HepG2 (cell line): ENCODE measurements around the gene C1orf159. TPM values are rescaled to one million over a fixed set of nuclear protein-coding genes. Genes with fewer than 3 reads are reported as not detected.

Experiments
- ATAC-seq: fragments of 200-7000 bp; cut with Tn5 transposase; 3 replicates; pipeline ENCODE4 v1.9.1; 2020; ENCODE audit warnings: mild to moderate bottlenecking, moderate library complexity
- BruUV-seq: library from RNA; stranded (reverse); fragments of 400-500 nt; replicated peaks from 2 replicates; lab custom pipeline; 2021; lab: Mats Ljungman, UMichigan
- CTCF ChIA-PET: fragments of 300-600 bp; formaldehyde crosslinking; extraction: SDS; loops from one replicate; lab custom pipeline; 2021; ENCODE audit warnings: low total read pairs, inconsistent platforms, low intra/inter-chr PET ratio; lab: Yijun Ruan, JAX
- POLR2A ChIA-PET: fragments of 350-600 bp; sonication (Branson Sonifier 250); formaldehyde crosslinking; loops from one replicate; lab custom pipeline; 2020; ENCODE audit warnings: antibody characterized with exemption, inconsistent platforms; lab: Yijun Ruan, JAX
- DNase-seq: peaks from one replicate; pipeline ENCODE4 v3.0.0-alpha.2; 2015; ENCODE audit warnings: low spot score
- FAIRE-seq: peaks from 3 replicates; lab custom pipeline; 2011; peaks lifted over from hg19 to GRCh38; lab: Jason Lieb, UNC
- H2AFZ ChIP-seq: one replicate; pipeline ENCODE4 v1.6.1; 2011; ENCODE audit warnings: low read length, inconsistent platforms
- H3K27ac ChIP-seq: fragments of 300-600 bp; 3 replicates; pipeline ENCODE4 v1.8.0; 2011; ENCODE audit warnings: mixed run types, mild to moderate bottlenecking, mixed read lengths, low read length, inconsistent platforms; ENCODE audit not compliant: insufficient read depth; ENCODE audit errors: extremely low read length
- H3K27me3 ChIP-seq, 2 experiments: fragments of 200-600 bp in 1 of 2; 2 replicates in 1 of 2; 3 replicates in 1 of 2; pipeline versions ENCODE4 v1.6.0 to v1.8.0; 2011; ENCODE audit warnings: low read length in 2 of 2, mild to moderate bottlenecking in 2 of 2, moderate library complexity in 2 of 2, inconsistent platforms in 1 of 2; ENCODE audit not compliant: insufficient read depth in 2 of 2, control insufficient read depth in 1 of 2
- H3K36me3 ChIP-seq, 2 experiments: fragments of 200-600 bp in 1 of 2; replicated peaks in 1 of 2; 2 replicates in 1 of 2; 3 replicates in 1 of 2; pipeline versions ENCODE4 v1.5.1 to v1.8.0; 2011; ENCODE audit warnings: low read length in 2 of 2, inconsistent platforms in 1 of 2; ENCODE audit not compliant: insufficient read depth in 2 of 2, control insufficient read depth in 1 of 2
- H3K4me1 ChIP-seq: 2 replicates; pipeline ENCODE4 v1.5.1; 2012; ENCODE audit warnings: low read length, inconsistent platforms; ENCODE audit not compliant: insufficient read depth
- H3K4me2 ChIP-seq: 2 replicates; pipeline ENCODE4 v1.6.0; 2011; ENCODE audit warnings: low read depth, low read length, inconsistent platforms
- H3K4me3 ChIP-seq, 3 experiments: fragments of 200-600 bp in 1 of 3; sonication (generic), shearing (Covaris generic) in 1 of 3; replicated peaks in 1 of 3; 2 replicates each; pipeline ENCODE4 v1.5.1; 2011 to 2016; ENCODE audit warnings: low read length in 3 of 3, inconsistent platforms in 2 of 3, low read depth in 2 of 3, mild to moderate bottlenecking in 2 of 3, control low read depth in 1 of 3, mixed read lengths in 1 of 3; ENCODE audit not compliant: insufficient read depth in 1 of 3
- H3K79me2 ChIP-seq: one replicate; pipeline ENCODE4 v1.6.1; 2011; ENCODE audit warnings: low read length, inconsistent platforms; ENCODE audit not compliant: insufficient read depth
- H3K9ac ChIP-seq: 2 replicates; pipeline ENCODE4 v1.6.0; 2011; ENCODE audit warnings: mild to moderate bottlenecking, low read depth, low read length, inconsistent platforms; ENCODE audit not compliant: insufficient read depth
- H3K9me3 ChIP-seq: 2 replicates; pipeline ENCODE4 v1.5.1; 2012; ENCODE audit warnings: mild to moderate bottlenecking, low read length
- H4K20me1 ChIP-seq: 2 replicates; pipeline ENCODE4 v1.6.0; 2011; ENCODE audit warnings: inconsistent platforms, mild to moderate bottlenecking, low read length, moderate library complexity; ENCODE audit not compliant: insufficient read depth
- CEBPG ChIP-seq: IDR thresholded peaks from 2 replicates; pipeline ENCODE4 v1.6.1; 2016
- E2F5 ChIP-seq: sonication (generic); formaldehyde crosslinking; conservative IDR thresholded peaks from 2 replicates; pipeline ENCODE4 v1.4.0; 2020; ENCODE audit warnings: missing genetic modification reagents
- MTF2 ChIP-seq: sonication (generic); formaldehyde crosslinking; IDR thresholded peaks from 2 replicates; pipeline ENCODE4 v1.5.0; 2020; ENCODE audit warnings: missing genetic modification reagents, borderline replicate concordance
- PLRG1 ChIP-seq: fragments of 450-650 bp; conservative IDR thresholded peaks from 2 replicates; pipeline ENCODE4 v1.6.1; 2016
- RORA ChIP-seq: sonication (generic); formaldehyde crosslinking; IDR thresholded peaks from 2 replicates; pipeline ENCODE4 v1.5.0; 2020; ENCODE audit warnings: mild to moderate bottlenecking, missing genetic modification reagents, moderate library complexity
- XRCC5 ChIP-seq: fragments of 200-400 bp; formaldehyde crosslinking; optimal IDR thresholded peaks from 2 replicates; pipeline ENCODE3; 2017; ENCODE audit warnings: mild to moderate bottlenecking, low read length
- ZBTB25 ChIP-seq: IDR thresholded peaks from 2 replicates; pipeline ENCODE4 v1.6.1; 2018; ENCODE audit warnings: missing genetic modification reagents
- ZBTB26 ChIP-seq: IDR thresholded peaks from 2 replicates; pipeline ENCODE4 v1.6.1; 2016; ENCODE audit warnings: missing compliant biosample characterization, missing genetic modification reagents, borderline replicate concordance
- ZFP1 ChIP-seq: IDR thresholded peaks from 2 replicates; pipeline ENCODE4 v1.6.1; 2016
- ZNF232 ChIP-seq: sonication (generic); formaldehyde crosslinking; IDR thresholded peaks from 2 replicates; pipeline ENCODE4 v1.4.0; 2020; ENCODE audit warnings: missing genetic modification reagents, borderline replicate concordance
- ZNF331 ChIP-seq: sonication (generic); formaldehyde crosslinking; IDR thresholded peaks from 2 replicates; pipeline ENCODE4 v1.4.0; 2020; ENCODE audit warnings: missing genetic modification reagents
- ZNF350 ChIP-seq: sonication (generic); formaldehyde crosslinking; IDR thresholded peaks from 2 replicates; pipeline ENCODE4 v1.4.0; 2020; ENCODE audit warnings: mild to moderate bottlenecking, low read depth, missing genetic modification reagents, borderline replicate concordance
- ZNF530 ChIP-seq: sonication (generic); formaldehyde crosslinking; IDR thresholded peaks from 2 replicates; pipeline ENCODE4 v1.5.0; 2020; ENCODE audit warnings: low read depth, mild to moderate bottlenecking, missing genetic modification reagents
- ZNF577 ChIP-seq: sonication (generic); formaldehyde crosslinking; IDR thresholded peaks from 2 replicates; pipeline ENCODE4 v1.4.0; 2020; ENCODE audit warnings: mild to moderate bottlenecking, low read depth, missing genetic modification reagents, borderline replicate concordance
- ZNF800 ChIP-seq: sonication (generic); formaldehyde crosslinking; IDR thresholded peaks from 2 replicates; pipeline ENCODE4 v1.4.0; 2020; ENCODE audit warnings: missing genetic modification reagents
- WGBS: methylation state at CpG from one replicate; pipeline ENCODE4 v1.1.6; 2017; ENCODE audit warnings: low lambda C conversion rate; 5-methylcytosine and 5-hydroxymethylcytosine counted together
- in situ Hi-C: cut with HindIII; loops from 2 replicates; pipeline ENCODE4 v1.10.0; 2017; ENCODE audit warnings: low pct_unique_long_range_greater_than_20kb; ENCODE audit not compliant: extremely low pct_ligation_motif_present
- intact Hi-C: fragments of 100-400 bp; cut with micrococcal nuclease; formaldehyde crosslinking; loops from one replicate; pipeline ENCODE4 v1.10.0; 2022; ENCODE audit not compliant: unreplicated experiment
- polyA plus RNA-seq, 8 experiments: library from polyadenylated mRNA; depleted of rRNA in 3 of 8; stranded (reverse) in 7 of 8; unstranded in 1 of 8; fragments of >200 nt; fragmentation: Illumina TruSeq in 4 of 8; extraction: Trizol in 4 of 8; gene quantifications; 2 replicates each; pipeline versions ENCODE4 v1.2.1 to v1.2.3, GENCODE V29; 2011 to 2016; ENCODE audit warnings: low read depth in 4 of 8, missing spikeins in 1 of 8, mixed read lengths in 1 of 8; ENCODE audit not compliant: insufficient read depth in 1 of 8
- total RNA-seq, 5 experiments: library from RNA; depleted of rRNA; stranded (reverse); fragments of >200 nt; fragmentation: Illumina TruSeq; extraction: Trizol; gene quantifications; 2 replicates each; pipeline ENCODE4 v1.2.3, GENCODE V29; 2016; ENCODE audit warnings: low read depth in 1 of 5

Gene C1orf159
- total and polyA plus RNA-seq, 2 of the 13 experiments (the other 11 are each of a cell fraction or from before 2014, with no cell fraction given), result 3.8 to 6.7 TPM

GRCh38 chr1:1069711-1070676, 45.9 kb downstream of the C1orf159 start (continued):
- TF ChIP-seq E2F5 (CRISPR knock-in tag), result no peak
- TF ChIP-seq MTF2 (CRISPR knock-in tag), result peak; percentile 84
- TF ChIP-seq PLRG1, result no peak
- TF ChIP-seq ZNF331, result no peak
- TF ChIP-seq ZNF350 (CRISPR knock-in tag), result no peak
- TF ChIP-seq ZNF530 (CRISPR knock-in tag), result no peak
- no peak for TF ChIP-seq ZNF577 (CRISPR knock-in tag)
- no peak for TF ChIP-seq ZBTB25 (CRISPR knock-in tag)

GRCh38 chr1:1069056-1069710, 46.7 kb downstream of the C1orf159 start:
- FAIRE-seq (peak; percentile 30), ATAC-seq (peak; percentile 15), DNase-seq (peak; percentile 55)
- Histone ChIP-seq H3K9ac (peak overlapping the region; percentile 7; the same call in 1 of the 2 replicates), H3K4me3 (peak overlapping the region; percentile 55 to 89 (median 80); a peak in 5 of 6 replicates), H4K20me1 (no peaks in the 10 kb centered on the region), H3K9me3 (no peaks in the 10 kb centered on the region), H3K27ac (no peak overlapping the region), H2AFZ (no peak overlapping the region), H3K79me2 (no peaks in the 10 kb centered on the region), H3K36me3 (no peaks in the 10 kb centered on the region), H3K4me2 (peak overlapping the region; percentile 77), H3K27me3 (peaks cover 23 to 48% of the 10 kb centered on the region in 2 experiments; a peak in 4 of 5 replicates), H3K4me1 (peaks cover 48% of the 10 kb centered on the region)
- no TSS peak for BruUV-seq
- intact Hi-C loops (no loop called here), in situ Hi-C loops (no loop called here)
- POLR2A ChIA-PET, result interaction anchor here (1.2 kb wide), 1 partner anchor 56 kb away, joined by 3 read pairs; the partner anchor contains the start of gene ISG15
- CTCF ChIA-PET, result no interaction called here
- WGBS, result 2% methylated on average over 9 of the region's 75 CpGs
- TF ChIP-seq ZNF232 (CRISPR knock-in tag), result no peak
- no peak for TF ChIP-seq ZNF800 (CRISPR knock-in tag)
- no peak for TF ChIP-seq ZFP1
- TF ChIP-seq ZBTB26 (CRISPR knock-in tag), result no peak
- TF ChIP-seq CEBPG (CRISPR knock-in tag), result no peak
- no peak for TF ChIP-seq XRCC5
- no peak for TF ChIP-seq RORA
